ENCODE measurements around the gene ATP1A2.
"Not testable (repeated sequence)": the region's sequence is repeated elsewhere in the genome, so short reads cannot be mapped to it uniquely, and the experiment has no call there.

ATP1A2 gene

DNA sequence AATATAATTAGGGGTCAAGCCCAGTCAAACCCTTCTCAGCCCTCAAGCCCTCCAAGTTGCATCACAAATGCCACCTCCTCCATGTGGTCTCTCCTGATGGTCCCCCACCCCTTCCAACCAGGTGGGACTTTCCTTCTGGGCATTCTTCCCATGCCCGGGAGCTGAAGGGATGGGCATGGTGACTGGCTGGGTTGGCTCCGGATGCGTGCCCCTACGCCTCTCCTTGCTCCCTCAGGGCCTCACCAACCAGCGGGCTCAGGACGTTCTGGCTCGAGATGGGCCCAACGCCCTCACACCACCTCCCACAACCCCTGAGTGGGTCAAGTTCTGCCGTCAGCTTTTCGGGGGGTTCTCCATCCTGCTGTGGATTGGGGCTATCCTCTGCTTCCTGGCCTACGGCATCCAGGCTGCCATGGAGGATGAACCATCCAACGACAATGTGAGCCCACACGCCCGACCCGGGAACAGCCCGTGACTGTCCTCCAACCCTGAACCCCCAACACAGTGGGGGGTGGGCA, 7.5 kb downstream of the ATP1A2 start:
- intact Hi-C loops (cut with DNase I; ENCODE audit: low total_unique reads), result no loop called here
- TF ChIP-seq, protein P1, sequence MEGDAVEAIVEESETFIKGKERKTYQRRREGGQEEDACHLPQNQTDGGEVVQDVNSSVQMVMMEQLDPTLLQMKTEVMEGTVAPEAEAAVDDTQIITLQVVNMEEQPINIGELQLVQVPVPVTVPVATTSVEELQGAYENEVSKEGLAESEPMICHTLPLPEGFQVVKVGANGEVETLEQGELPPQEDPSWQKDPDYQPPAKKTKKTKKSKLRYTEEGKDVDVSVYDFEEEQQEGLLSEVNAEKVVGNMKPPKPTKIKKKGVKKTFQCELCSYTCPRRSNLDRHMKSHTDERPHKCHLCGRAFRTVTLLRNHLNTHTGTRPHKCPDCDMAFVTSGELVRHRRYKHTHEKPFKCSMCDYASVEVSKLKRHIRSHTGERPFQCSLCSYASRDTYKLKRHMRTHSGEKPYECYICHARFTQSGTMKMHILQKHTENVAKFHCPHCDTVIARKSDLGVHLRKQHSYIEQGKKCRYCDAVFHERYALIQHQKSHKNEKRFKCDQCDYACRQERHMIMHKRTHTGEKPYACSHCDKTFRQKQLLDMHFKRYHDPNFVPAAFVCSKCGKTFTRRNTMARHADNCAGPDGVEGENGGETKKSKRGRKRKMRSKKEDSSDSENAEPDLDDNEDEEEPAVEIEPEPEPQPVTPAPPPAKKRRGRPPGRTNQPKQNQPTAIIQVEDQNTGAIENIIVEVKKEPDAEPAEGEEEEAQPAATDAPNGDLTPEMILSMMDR (IDR thresholded peaks at IDR 0.05), result no peak
- Histone ChIP-seq H3K4me1 (peaks cover 0 to 76% (median 33%) of the 10 kb centered on the region in 4 donors), H3K9me3 (no peaks in the 10 kb centered on the region), H3K27me3 (no peaks in the 10 kb centered on the region), H3K36me3 (peaks cover 50 to 62% (median 59%) of the 10 kb centered on the region in 3 donors), H3K27ac (peak overlapping the region; percentile 22 to 56), H3K4me3 (no peak overlapping the region)
- DNase-seq, result no peak

DNA sequence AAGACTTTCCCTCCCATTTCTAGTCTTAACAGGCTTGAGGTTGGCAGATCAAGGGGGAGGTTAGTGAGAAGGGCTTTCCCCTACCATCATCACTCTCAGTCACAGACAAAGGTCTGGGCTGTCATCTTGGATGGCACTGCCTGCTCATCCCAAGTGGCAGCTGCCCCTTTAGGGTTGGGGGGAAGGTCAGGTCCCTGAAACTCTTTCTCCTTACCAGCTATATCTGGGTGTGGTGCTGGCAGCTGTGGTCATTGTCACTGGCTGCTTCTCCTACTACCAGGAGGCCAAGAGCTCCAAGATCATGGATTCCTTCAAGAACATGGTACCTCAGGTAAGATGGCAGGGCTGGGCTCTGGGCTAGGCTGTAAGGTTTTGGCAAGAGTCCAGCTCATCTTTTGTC, 8.2 kb downstream of the ATP1A2 start:
- Histone ChIP-seq H3K4me1 (peaks cover 0 to 76% (median 27%) of the 10 kb centered on the region in 4 donors), H3K27me3 (no peaks in the 10 kb centered on the region), H3K9me3 (no peaks in the 10 kb centered on the region), H3K4me3 (no peak overlapping the region), H3K27ac (peak overlapping the region; percentile 22 to 56), H3K36me3 (peaks cover 57 to 69% (median 66%) of the 10 kb centered on the region in 3 donors)
- intact Hi-C loops (cut with DNase I; ENCODE audit: low total_unique reads), result no loop called here
- DNase-seq, result no peak
- TF ChIP-seq, protein P1 (IDR thresholded peaks at IDR 0.05), result no peak

DNA sequence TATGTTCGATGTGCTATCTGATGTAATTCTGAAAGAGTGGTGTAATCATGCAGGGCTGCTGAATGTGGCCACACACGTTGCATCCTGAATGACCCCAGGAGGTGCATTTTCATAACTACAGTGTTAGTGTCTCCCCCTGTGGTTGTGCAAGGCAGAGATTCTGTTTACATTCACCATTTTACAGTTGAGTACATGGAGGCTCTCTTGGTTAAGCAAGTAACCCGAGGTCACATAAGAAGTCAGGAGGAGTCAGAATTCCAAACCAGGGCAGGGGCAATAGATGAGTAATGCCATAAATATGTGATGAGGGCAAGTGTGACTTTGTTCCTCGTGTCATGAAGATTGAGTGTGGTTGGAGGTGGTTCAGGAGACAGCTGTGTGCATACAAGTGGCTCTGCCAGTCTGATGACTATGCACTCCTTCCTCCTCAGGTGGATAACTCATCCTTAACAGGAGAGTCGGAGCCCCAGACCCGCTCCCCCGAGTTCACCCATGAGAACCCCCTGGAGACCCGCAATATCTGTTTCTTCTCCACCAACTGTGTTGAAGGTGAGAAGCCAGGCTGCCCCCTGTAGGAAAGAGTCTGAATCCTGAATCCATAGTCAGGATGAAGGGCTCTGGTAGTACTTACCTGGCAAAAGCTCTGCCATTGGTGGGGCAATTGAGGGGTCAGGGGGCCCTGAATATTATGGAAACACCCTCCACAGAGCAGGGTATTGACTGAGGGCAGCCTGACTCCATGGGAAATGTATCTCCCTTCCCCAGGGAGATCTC, 9.3 kb downstream of the ATP1A2 start:
- H3K36me3 ChIP-seq, result peaks cover 69 to 80% (median 78%) of the 10 kb centered on the region in 3 donors

DNA sequence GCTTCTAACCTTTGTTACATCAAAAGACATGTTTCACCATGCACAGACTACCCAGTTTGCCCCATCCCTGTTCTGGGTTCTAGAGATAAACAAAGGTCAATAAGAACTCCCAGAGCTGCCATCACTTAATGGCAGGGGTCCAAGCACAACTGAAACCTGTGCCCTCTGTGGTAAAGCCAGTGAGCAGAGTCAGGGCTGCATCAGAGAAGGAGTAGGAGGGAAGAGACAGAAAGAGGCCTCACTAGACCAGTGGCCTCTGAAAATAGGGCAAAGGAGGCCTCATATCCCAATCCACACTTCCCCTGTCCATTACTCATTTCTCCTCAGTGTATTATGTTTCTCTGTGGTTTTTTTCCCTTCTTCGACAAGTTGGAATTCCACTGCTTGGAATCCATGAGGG, 10.2 kb downstream of the ATP1A2 start:
- peak overlapping the region; percentile 33 to 56 for H3K27ac ChIP-seq
- TF ChIP-seq, protein P1 (IDR thresholded peaks at IDR 0.05), result no peak
- peaks cover 0 to 77% (median 32%) of the 10 kb centered on the region in 4 donors for H3K4me1 ChIP-seq

More for the DNA sequence above, 9.3 kb downstream of the ATP1A2 start:
- peaks cover 0 to 76% (median 25%) of the 10 kb centered on the region in 4 donors for H3K4me1 ChIP-seq
- no peaks in the 10 kb centered on the region for H3K27me3 ChIP-seq
- H3K4me3 ChIP-seq, result no peak overlapping the region
- intact Hi-C loops (cut with DNase I; ENCODE audit: low total_unique reads), result no loop called here
- DNase-seq, result no peak
- H3K27ac ChIP-seq, result peak overlapping the region; percentile 33 to 56
- H3K9me3 ChIP-seq, result no peaks in the 10 kb centered on the region
- TF ChIP-seq, protein P1 (IDR thresholded peaks at IDR 0.05), result no peak

DNA sequence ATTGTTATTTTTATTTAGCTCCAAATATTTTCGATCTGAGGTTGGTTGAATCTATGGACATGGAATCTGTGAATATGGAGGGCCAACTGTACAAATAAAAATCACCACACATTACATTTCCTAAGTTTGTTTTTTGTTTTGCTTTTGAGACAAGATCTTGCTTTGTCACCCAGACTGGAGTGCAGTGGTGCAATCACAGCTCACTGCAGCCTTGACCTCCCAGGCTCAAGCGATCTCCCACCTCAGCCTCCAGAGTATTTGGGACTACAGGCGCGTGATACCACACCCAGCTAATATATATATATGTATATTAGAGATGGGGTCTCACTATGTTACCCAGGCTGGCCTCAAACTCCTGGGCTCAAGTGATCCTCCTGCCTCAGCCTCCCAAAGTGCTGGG, 10.8 kb downstream of the ATP1A2 start:
- H3K4me3 ChIP-seq; H3K9me3 ChIP-seq; DNase-seq; H3K27me3 ChIP-seq; intact Hi-C loops (cut with DNase I; ENCODE audit: low total_unique reads): not testable (repeated sequence)
- peaks cover 77 to 86% (median 82%) of the 10 kb centered on the region in 3 donors for H3K36me3 ChIP-seq
- H3K4me1 ChIP-seq, result peaks cover 0 to 77% (median 36%) of the 10 kb centered on the region in 4 donors
- peak overlapping the region; percentile 33 to 56 for H3K27ac ChIP-seq

More for the DNA sequence above, 10.2 kb downstream of the ATP1A2 start:
- H3K9me3 ChIP-seq, result no peaks in the 10 kb centered on the region
- intact Hi-C loops (cut with DNase I; ENCODE audit: low total_unique reads), result no loop called here
- H3K4me3 ChIP-seq, result no peak overlapping the region
- H3K27me3 ChIP-seq, result no peaks in the 10 kb centered on the region
- H3K36me3 ChIP-seq, result peaks cover 78 to 86% (median 86%) of the 10 kb centered on the region in 3 donors
- no peak for DNase-seq

DNA sequence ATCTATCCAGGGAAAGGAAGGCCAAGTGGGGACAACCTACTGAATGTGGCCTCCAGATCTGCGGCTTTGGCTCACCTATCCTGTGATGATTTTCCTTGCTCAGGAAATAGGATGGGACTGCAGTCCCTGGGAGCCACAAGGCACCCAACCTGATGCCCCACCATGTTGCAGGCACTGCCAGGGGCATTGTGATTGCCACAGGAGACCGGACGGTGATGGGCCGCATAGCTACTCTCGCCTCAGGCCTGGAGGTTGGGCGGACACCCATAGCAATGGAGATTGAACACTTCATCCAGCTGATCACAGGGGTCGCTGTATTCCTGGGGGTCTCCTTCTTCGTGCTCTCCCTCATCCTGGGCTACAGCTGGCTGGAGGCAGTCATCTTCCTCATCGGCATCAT, 11.8 kb downstream of the ATP1A2 start:
- intact Hi-C loops (cut with DNase I; ENCODE audit: low total_unique reads), result no loop called here
- Histone ChIP-seq H3K36me3 (peaks cover 70 to 76% (median 73%) of the 10 kb centered on the region in 3 donors), H3K4me1 (peaks cover 0 to 82% (median 43%) of the 10 kb centered on the region in 4 donors), H3K9me3 (no peaks in the 10 kb centered on the region), H3K4me3 (no peak overlapping the region), H3K27ac (peak overlapping the region; percentile 74 to 93), H3K27me3 (no peaks in the 10 kb centered on the region)
- no peak for DNase-seq
- TF ChIP-seq, protein P1 (IDR thresholded peaks at IDR 0.05), result no peak
